ENCODE data around the gene HMOX2. TPM values are rescaled to one million over a fixed set of nuclear protein-coding genes. Genes with fewer than 3 reads are reported as not detected.

HMOX2 gene
- total RNA-seq, 1 experiment from 2014 or later, result 42.6 TPM

DNA sequence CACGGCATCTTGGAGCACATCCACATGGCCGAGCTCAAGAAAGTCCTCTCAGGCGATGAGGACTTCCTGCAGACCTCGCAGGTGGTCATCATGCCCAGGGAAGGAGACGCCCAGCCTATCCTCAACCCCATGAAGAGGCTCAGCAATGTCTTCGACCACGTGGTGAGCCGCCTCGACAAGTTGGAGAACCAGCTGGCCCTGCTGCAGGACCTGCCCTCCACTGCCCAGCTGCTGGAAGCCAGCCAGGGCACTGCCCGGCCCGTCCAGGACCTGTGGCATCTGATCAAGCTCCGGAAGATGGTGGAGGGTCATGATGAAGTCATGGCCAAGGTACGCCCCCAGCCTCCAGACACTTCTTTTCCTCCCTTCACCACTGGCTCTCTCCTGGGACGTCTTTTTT lies 80.4 kb downstream of the HMOX2 start:
- Mint-ChIP-seq H3K4me3 (no peak overlapping the region), H3K27me3 (ENCODE audit: low read depth) (peaks cover 3% of the 10 kb centered on the region; the same call in 1 of the 2 replicates), H3K27ac (no peak overlapping the region), H3K36me3 (no peaks in the 10 kb centered on the region), H3K9me3 (no peaks in the 10 kb centered on the region), H3K4me1 (no peaks in the 10 kb centered on the region)
- no peak for DNase-seq (ENCODE audit: low spot score)
- ChIA-PET POLR2A (no interaction called here), CTCF (interaction anchor here (1.0 to 1.6 kb wide), 4 partner anchors 10 to 39 kb away, joined by 3 to 6 read pairs (median 5); no protein-coding TSS in a partner anchor)
- TF ChIP-seq ZNF423 (CRISPR knock-in tag; IDR thresholded peaks at IDR 0.05), result no peak
- no peak for TF ChIP-seq ZBTB21 (CRISPR knock-in tag; IDR thresholded peaks at IDR 0.05; ENCODE audit: borderline replicate concordance)
- TF ChIP-seq ZNF317 (CRISPR knock-in tag; IDR thresholded peaks at IDR 0.05; ENCODE audit: borderline replicate concordance, low read depth), result no peak
- TF ChIP-seq FOXK1 (CRISPR knock-in tag; IDR thresholded peaks at IDR 0.05), result no peak
- TF ChIP-seq, protein P1, sequence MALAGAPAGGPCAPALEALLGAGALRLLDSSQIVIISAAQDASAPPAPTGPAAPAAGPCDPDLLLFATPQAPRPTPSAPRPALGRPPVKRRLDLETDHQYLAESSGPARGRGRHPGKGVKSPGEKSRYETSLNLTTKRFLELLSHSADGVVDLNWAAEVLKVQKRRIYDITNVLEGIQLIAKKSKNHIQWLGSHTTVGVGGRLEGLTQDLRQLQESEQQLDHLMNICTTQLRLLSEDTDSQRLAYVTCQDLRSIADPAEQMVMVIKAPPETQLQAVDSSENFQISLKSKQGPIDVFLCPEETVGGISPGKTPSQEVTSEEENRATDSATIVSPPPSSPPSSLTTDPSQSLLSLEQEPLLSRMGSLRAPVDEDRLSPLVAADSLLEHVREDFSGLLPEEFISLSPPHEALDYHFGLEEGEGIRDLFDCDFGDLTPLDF (CRISPR knock-in tag; IDR thresholded peaks at IDR 0.05), result no peak
- TF ChIP-seq TP53 (CRISPR knock-in tag; IDR thresholded peaks at IDR 0.05), result no peak
- no peak for TF ChIP-seq RELA (CRISPR knock-in tag; IDR thresholded peaks at IDR 0.05; ENCODE audit: borderline replicate concordance)
- no peak for TF ChIP-seq NR3C1 (CRISPR knock-in tag; conservative IDR thresholded peaks at IDR 0.05; ENCODE audit: low read depth)
- TF ChIP-seq, protein P2, sequence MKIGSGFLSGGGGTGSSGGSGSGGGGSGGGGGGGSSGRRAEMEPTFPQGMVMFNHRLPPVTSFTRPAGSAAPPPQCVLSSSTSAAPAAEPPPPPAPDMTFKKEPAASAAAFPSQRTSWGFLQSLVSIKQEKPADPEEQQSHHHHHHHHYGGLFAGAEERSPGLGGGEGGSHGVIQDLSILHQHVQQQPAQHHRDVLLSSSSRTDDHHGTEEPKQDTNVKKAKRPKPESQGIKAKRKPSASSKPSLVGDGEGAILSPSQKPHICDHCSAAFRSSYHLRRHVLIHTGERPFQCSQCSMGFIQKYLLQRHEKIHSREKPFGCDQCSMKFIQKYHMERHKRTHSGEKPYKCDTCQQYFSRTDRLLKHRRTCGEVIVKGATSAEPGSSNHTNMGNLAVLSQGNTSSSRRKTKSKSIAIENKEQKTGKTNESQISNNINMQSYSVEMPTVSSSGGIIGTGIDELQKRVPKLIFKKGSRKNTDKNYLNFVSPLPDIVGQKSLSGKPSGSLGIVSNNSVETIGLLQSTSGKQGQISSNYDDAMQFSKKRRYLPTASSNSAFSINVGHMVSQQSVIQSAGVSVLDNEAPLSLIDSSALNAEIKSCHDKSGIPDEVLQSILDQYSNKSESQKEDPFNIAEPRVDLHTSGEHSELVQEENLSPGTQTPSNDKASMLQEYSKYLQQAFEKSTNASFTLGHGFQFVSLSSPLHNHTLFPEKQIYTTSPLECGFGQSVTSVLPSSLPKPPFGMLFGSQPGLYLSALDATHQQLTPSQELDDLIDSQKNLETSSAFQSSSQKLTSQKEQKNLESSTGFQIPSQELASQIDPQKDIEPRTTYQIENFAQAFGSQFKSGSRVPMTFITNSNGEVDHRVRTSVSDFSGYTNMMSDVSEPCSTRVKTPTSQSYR (CRISPR knock-in tag; IDR thresholded peaks at IDR 0.05), result no peak
- no peak for TF ChIP-seq ZNF396 (CRISPR knock-in tag; IDR thresholded peaks at IDR 0.05; ENCODE audit: borderline replicate concordance)
- TF ChIP-seq NFATC4 (CRISPR knock-in tag; IDR thresholded peaks at IDR 0.05), result no peak
- TF ChIP-seq ZNF219 (CRISPR knock-in tag; IDR thresholded peaks at IDR 0.05; ENCODE audit: borderline replicate concordance), result no peak
- TF ChIP-seq, protein P3, sequence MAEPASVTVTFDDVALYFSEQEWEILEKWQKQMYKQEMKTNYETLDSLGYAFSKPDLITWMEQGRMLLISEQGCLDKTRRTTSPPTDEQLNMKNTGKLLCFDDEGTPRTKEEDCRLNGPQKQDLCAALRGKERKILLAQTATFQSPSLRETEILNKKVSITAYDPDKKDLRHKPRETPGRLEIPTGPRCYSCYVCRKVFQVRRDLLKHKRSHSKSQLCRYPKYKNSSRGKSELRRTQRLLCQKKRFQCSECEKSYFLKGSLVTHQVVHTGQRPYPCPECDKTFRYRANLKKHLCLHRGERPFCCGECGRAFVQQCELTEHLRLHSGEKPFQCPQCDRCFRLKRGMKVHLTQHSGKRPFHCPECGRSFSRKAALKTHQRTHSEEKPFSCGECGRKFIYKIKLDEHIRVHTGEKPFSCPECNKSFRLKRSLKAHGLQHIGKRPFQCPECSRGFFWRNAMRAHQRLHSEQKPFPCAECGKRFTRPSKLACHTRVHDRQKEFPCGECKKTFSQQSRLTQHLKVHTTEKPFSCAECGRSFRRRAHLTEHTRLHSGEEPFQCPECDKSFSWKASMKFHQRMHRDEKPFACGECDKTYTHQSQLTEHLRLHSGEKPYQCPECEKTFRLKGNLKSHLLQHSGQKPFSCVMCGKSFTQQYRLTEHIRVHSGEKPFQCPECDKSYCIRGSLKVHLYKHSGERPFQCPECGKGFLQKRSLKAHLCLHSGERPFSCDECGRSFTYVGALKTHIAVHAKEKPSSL (CRISPR knock-in tag; conservative IDR thresholded peaks at IDR 0.05), result no peak
- ATAC-seq, result no peak

DNA sequence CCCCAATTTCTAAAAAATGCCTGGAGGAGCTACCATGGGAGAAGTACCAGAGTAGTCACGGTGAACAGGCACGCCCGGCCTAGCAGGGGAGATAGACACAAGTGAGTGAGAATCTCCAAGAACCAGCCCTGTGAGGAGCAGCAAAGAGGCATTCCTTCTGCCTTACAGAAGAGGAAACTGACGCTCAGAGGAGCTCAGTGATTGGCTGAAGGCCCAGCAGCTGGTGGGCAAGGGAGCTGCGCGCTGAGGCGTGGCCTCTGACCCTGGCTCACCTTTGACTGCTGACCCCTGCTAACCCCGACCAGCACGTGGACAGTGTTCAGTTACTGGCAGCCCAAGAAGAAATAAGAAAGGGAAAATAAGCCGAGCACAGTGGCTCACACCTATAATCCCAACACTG lies 81.8 kb downstream of the HMOX2 start:
- no peaks in the 10 kb centered on the region for H3K4me1 Mint-ChIP-seq
- H3K27ac Mint-ChIP-seq, result no peak overlapping the region
- no peak for ATAC-seq
- CTCF ChIA-PET, result interaction anchor here (3.3 kb wide), 1 partner anchor 9 kb away, joined by 20 read pairs; no protein-coding TSS in a partner anchor
- POLR2A ChIA-PET, result no interaction called here
- no peak overlapping the region for H3K4me3 Mint-ChIP-seq
- H3K27me3 Mint-ChIP-seq (ENCODE audit: low read depth), result peaks cover 3% of the 10 kb centered on the region; the same call in 1 of the 2 replicates
- no peaks in the 10 kb centered on the region for H3K36me3 Mint-ChIP-seq
- no peaks in the 10 kb centered on the region for H3K9me3 Mint-ChIP-seq
- no peak for DNase-seq (ENCODE audit: low spot score)
- no peak for TF ChIP-seq ZNF219 (CRISPR knock-in tag; IDR thresholded peaks at IDR 0.05; ENCODE audit: borderline replicate concordance)
- TF ChIP-seq, protein P4, sequence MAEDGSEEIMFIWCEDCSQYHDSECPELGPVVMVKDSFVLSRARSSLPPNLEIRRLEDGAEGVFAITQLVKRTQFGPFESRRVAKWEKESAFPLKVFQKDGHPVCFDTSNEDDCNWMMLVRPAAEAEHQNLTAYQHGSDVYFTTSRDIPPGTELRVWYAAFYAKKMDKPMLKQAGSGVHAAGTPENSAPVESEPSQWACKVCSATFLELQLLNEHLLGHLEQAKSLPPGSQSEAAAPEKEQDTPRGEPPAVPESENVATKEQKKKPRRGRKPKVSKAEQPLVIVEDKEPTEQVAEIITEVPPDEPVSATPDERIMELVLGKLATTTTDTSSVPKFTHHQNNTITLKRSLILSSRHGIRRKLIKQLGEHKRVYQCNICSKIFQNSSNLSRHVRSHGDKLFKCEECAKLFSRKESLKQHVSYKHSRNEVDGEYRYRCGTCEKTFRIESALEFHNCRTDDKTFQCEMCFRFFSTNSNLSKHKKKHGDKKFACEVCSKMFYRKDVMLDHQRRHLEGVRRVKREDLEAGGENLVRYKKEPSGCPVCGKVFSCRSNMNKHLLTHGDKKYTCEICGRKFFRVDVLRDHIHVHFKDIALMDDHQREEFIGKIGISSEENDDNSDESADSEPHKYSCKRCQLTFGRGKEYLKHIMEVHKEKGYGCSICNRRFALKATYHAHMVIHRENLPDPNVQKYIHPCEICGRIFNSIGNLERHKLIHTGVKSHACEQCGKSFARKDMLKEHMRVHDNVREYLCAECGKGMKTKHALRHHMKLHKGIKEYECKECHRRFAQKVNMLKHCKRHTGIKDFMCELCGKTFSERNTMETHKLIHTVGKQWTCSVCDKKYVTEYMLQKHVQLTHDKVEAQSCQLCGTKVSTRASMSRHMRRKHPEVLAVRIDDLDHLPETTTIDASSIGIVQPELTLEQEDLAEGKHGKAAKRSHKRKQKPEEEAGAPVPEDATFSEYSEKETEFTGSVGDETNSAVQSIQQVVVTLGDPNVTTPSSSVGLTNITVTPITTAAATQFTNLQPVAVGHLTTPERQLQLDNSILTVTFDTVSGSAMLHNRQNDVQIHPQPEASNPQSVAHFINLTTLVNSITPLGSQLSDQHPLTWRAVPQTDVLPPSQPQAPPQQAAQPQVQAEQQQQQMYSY (CRISPR knock-in tag; IDR thresholded peaks at IDR 0.05), result no peak
- no peak for TF ChIP-seq PRRX2 (CRISPR knock-in tag; IDR thresholded peaks at IDR 0.05)
- TF ChIP-seq ZNF263 (CRISPR knock-in tag; IDR thresholded peaks at IDR 0.05; ENCODE audit: low read depth), result no peak
- TF ChIP-seq, protein P5, sequence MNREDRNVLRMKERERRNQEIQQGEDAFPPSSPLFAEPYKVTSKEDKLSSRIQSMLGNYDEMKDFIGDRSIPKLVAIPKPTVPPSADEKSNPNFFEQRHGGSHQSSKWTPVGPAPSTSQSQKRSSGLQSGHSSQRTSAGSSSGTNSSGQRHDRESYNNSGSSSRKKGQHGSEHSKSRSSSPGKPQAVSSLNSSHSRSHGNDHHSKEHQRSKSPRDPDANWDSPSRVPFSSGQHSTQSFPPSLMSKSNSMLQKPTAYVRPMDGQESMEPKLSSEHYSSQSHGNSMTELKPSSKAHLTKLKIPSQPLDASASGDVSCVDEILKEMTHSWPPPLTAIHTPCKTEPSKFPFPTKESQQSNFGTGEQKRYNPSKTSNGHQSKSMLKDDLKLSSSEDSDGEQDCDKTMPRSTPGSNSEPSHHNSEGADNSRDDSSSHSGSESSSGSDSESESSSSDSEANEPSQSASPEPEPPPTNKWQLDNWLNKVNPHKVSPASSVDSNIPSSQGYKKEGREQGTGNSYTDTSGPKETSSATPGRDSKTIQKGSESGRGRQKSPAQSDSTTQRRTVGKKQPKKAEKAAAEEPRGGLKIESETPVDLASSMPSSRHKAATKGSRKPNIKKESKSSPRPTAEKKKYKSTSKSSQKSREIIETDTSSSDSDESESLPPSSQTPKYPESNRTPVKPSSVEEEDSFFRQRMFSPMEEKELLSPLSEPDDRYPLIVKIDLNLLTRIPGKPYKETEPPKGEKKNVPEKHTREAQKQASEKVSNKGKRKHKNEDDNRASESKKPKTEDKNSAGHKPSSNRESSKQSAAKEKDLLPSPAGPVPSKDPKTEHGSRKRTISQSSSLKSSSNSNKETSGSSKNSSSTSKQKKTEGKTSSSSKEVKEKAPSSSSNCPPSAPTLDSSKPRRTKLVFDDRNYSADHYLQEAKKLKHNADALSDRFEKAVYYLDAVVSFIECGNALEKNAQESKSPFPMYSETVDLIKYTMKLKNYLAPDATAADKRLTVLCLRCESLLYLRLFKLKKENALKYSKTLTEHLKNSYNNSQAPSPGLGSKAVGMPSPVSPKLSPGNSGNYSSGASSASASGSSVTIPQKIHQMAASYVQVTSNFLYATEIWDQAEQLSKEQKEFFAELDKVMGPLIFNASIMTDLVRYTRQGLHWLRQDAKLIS (CRISPR knock-in tag; IDR thresholded peaks at IDR 0.05; ENCODE audit: borderline replicate concordance), result no peak
- TF ChIP-seq, protein P6, sequence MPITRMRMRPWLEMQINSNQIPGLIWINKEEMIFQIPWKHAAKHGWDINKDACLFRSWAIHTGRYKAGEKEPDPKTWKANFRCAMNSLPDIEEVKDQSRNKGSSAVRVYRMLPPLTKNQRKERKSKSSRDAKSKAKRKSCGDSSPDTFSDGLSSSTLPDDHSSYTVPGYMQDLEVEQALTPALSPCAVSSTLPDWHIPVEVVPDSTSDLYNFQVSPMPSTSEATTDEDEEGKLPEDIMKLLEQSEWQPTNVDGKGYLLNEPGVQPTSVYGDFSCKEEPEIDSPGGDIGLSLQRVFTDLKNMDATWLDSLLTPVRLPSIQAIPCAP (CRISPR knock-in tag; IDR thresholded peaks at IDR 0.05), result no peak
- TF ChIP-seq, protein P7, sequence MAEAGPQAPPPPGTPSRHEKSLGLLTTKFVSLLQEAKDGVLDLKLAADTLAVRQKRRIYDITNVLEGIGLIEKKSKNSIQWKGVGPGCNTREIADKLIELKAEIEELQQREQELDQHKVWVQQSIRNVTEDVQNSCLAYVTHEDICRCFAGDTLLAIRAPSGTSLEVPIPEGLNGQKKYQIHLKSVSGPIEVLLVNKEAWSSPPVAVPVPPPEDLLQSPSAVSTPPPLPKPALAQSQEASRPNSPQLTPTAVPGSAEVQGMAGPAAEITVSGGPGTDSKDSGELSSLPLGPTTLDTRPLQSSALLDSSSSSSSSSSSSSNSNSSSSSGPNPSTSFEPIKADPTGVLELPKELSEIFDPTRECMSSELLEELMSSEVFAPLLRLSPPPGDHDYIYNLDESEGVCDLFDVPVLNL (CRISPR knock-in tag; IDR thresholded peaks at IDR 0.05; ENCODE audit: borderline replicate concordance, low read depth), result no peak
- TF ChIP-seq ZNF396 (CRISPR knock-in tag; IDR thresholded peaks at IDR 0.05; ENCODE audit: borderline replicate concordance), result no peak

All from WTC11 (cell line).